Measurements from ENCODE around the gene EPS15.
"Not testable (repeated sequence)": the region's sequence is repeated elsewhere in the genome, so short reads cannot be mapped to it uniquely, and the experiment has no call there.

EPS15 gene

DNA sequence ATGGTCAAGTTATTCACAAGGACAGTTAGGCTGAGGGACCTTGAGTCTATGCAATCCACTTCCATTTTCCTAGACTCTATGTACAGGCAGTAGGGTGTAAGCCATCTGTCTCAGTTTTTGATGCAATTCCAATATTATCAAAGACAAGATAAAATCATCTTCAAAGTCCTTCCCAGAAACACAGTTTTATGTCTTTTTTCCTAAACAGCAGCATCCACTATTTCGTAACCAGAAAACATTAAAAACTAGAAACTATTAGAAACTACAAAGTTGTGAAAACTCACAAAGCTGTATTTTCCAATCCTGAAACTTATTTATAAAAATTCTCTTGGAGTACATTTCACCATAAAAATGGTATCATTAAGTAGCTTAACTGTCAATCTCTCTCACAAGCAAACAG is 93.8 kb downstream of the EPS15 start:
- DNase-seq (ENCODE audit: low read depth in 2 of 2), result no peak

DNA sequence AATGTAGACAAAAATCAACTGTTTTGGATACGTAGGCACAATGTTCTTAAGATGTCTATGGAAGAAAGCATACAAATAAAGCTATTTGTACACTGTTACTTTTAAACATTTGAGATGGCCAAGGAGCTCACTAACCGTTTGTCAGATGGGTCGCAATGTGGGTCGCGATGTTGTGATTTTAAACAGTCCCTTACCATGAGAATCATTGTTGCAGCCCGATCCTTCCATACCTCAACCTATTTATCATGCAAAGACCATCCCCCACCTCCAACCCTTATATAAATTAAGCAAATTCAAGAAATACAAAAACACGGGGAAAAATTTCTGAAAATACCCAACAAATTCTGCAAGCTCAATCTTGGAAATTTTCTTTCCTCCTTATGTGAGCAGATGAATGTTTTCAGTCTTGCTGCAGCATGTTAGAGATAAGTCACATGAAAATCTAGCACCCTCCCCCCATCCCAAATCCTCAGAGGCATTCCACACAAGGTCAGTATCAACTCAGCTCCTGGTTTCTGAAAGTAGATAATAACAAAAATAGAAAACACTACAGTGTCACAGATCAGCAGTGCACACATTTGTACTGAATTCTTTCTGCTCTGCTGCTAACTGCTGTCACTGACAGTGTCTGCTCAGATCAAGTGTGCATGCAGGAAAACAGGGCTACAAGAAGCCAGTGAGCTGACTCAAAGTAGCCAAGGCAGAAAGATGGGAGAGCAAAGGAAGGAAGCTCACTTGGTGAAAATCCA is 95.8 kb downstream of the EPS15 start:
- DNase-seq (ENCODE audit: low read depth in 2 of 2), result no peak

- no peak for DNase-seq (ENCODE audit: low read depth in 2 of 2)
Observed at GRCh38 chr1:51422367-51423072, 96.5 kb downstream of the EPS15 start.

DNA sequence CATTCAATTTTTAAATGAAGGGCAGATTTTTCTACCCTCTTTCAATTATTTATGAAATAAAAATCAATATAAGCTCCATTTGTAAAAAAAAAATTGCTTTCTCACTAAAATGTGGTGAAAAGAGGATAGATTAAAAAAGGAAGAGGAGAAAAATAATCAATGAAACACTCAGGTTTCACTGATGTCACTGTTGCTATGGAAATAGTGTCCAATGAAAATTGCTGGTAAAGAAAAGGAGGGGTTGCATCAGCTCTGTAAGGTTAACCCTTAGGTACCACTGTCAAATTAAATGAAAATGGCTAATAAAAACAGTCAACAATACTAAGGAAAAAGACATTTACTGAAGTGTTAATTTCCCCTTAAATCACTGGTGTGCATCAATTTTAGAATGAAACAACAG is 97.1 kb downstream of the EPS15 start:
- peak; percentile 33 to 55 for DNase-seq (ENCODE audit: low read depth in 2 of 2)

DNA sequence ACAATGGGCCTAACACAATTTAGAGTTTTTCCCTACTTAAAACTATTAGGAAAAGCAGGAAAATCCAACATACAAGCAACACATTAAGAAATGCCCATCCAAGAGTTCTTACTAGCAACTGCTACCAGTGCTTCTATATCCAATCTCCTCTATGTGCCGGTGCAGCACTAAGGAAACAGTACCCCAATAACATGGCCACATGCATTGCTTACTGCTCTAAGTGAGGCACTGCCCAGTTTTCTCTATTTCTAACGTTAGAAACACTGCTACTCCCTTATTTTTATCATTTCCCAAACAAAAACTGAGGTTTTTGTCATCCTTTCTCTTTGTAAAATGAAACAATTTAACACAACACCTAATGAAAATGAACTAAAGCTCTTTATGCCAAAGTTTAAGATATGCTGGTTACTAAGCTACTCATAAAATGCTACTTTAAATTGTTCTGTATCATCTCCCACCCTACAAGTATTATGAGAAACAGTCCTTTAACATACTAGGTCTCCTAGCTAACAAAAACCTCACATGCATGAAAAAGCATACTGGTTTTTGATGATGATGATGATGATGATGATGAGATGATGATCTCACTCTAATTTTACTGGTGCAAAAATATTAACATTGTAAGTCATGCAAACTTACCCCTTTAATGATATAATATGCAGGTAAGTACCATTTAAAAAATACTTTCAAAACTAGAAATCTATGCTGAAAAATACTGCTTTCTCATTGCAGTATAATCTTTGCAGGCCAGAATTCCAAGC is 98.0 kb downstream of the EPS15 start:
- DNase-seq (ENCODE audit: low read depth in 2 of 2), result no peak

- no peak for DNase-seq (ENCODE audit: low read depth in 2 of 2)
Observed at GRCh38 chr1:51418384-51418959, 100.6 kb downstream of the EPS15 start.

DNA sequence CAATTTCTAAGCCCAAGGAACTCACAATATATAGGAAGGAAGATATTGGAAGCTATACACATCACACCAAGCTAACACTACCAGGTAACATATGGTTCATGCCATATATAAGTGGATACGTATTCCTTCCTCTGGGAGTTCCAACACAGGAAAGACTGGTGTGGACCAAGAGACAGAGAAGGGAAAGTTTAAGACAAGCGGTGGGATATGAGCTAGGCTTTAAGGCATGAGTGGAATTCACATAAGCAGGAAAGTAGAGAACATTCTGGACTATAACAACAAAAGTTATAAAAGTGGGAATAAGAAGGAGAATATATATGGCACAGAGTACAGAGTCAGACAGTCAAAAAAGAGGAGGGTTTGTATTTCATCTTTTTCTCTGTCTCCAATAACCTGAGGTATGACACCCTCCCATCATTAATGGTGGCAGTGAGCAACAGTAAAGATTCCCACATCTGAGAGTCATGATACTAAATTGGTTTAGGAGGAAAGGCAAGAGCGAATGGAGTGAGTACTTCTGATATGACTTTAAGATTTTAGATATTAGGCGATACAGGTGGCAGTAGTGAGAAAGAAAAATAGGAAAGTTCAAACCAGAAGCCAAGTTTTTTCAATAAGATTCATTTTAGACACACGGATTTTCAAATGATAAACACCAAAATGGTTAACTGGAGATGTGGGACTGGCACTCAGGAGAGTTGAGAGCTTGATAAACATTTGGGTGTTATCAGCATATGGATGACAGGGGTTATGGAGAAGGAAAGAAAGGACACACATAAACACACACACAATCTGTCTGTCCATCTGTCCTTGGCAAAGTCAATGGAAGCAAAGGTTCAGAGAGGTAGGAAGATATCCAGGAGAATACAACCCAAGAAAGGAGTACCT is 101.3 kb downstream of the EPS15 start:
- DNase-seq (ENCODE audit: low read depth in 2 of 2), result peak in 1 of 2 experiments; percentile 10

GRCh38 chr1:51416910-51417309 is 102.2 kb downstream of the EPS15 start:
- no peak for DNase-seq (ENCODE audit: low read depth in 2 of 2)

DNA sequence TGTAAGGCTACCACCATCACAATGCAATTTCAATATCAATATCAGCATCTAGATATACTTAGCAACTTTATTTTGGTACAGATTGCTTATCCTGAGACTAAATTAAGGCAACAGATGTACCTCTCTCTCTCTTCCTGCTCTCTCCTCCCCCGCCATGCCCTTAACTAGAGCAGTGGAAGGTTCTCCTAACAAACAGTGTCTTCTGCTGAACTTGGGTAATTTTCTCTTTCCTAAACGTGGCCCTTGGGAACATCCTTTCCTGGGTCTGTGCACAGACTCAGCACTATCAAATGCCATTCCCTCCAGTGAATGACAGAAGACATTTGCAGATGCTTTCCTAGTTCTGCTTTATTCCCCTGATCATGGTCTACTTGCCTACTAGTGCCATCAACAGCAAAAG is 103.1 kb downstream of the EPS15 start:
- DNase-seq (ENCODE audit: low read depth in 2 of 2), result no peak

- no peak for DNase-seq (ENCODE audit: low read depth in 2 of 2)
Observed at GRCh38 chr1:51414811-51415210, 104.3 kb downstream of the EPS15 start.

GRCh38 chr1:51411820-51412219 is 107.2 kb downstream of the EPS15 start:
- DNase-seq (ENCODE audit: low read depth in 2 of 2), result not testable (repeated sequence)

GRCh38 chr1:51410568-51411460 is 108.3 kb downstream of the EPS15 start:
- peak in 1 of 2 experiments; percentile 7 for DNase-seq (ENCODE audit: low read depth in 2 of 2)

GRCh38 chr1:51409755-51410541 is 109.1 kb downstream of the EPS15 start:
- DNase-seq (ENCODE audit: low read depth in 2 of 2), result not testable (repeated sequence)

DNA sequence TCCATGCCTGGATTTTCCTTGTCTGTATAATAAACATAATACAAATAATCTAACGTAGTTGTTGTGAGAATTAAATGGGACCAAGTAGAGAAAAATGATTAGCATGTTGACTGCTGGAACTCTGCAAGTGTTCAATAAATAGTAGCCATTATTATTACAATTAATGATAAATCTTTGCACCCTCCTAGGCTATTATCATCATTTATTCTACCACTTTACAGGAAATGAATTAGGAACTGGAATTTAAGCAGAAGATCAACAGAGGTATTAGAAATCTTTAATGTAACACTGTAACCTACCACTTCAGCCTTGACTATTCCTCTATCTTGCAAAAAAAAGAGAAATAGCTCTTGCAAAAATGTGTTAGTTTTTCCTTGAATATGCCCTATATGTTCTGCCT is 126.8 kb downstream of the EPS15 start:
- no peak for DNase-seq (ENCODE audit: low read depth in 2 of 2)

GRCh38 chr1:51390641-51391040 is 128.4 kb downstream of the EPS15 start:
- not testable (repeated sequence) for DNase-seq (ENCODE audit: low read depth in 2 of 2)

- DNase-seq (ENCODE audit: low read depth in 2 of 2), result not testable (repeated sequence)
Observed at GRCh38 chr1:51387288-51387687, 131.8 kb downstream of the EPS15 start.

DNA sequence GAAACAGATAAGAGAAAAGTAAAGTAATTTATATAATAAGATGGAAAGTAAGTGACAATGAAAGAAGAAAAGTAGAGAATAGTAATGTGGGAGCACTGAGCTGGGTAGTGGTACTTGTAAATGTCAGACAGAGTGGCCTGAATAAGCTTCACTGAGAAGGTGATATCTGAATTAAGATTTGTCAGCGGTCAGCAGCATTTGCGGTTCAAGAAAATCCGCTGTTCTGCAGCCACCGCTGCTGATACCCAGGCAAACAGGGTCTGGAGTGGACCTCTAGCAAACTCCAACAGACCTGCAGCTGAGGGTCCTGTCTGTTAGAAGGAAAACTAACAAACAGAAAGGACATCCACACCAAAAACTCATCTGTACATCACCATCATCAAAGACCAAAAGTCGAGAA is 132.8 kb downstream of the EPS15 start:
- not testable (repeated sequence) for DNase-seq (ENCODE audit: low read depth in 2 of 2)

DNA sequence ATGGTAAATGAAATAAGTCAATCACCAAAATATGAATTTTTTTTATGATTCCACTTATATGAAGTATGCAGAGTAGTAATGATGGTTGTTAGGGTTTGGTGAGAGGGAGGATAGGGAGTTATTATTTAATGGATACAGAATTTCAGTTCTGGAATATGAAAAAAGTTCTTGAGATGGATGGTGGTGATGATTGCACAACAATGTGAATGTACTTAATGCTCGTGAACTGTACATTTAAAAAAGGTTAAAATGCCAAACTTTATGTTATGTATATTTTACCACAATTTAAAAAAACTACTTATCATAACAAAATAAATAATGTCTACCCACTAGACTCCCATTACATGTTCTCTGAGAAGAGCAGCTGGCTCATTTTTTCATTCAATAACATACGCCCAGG is 133.3 kb downstream of the EPS15 start:
- no peak for DNase-seq (ENCODE audit: low read depth in 2 of 2)

DNA sequence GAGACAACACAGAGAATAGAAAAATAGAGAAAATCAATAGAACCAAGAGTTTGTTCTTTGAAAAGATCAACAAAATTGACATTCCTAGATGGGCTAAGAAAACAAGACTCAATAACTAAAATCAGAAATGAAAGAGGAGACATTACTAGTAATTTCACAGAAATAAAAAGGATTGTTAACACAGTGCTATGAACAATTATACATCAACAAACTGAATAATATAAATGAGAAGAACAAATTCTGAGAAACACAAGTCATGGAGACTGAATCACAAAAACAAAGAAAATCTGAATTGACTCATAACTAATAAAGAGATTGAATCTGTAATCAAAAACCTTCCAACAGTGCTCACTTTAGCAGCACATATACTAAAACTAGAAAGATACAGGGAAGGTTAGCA is 137.1 kb downstream of the EPS15 start:
- no peak for DNase-seq (ENCODE audit: low read depth in 2 of 2)

Data from fibroblast of skin of left biceps (primary cell).